Stomach (tissue), 4 donors: ENCODE measurements around the gene LYRM2.

Experiments
- CTCF ChIP-seq, 7 experiments: fragments of 450-650 bp in 4 of 7; fragments of 200-600 bp in 3 of 7; sonication (generic) in 3 of 7; IDR thresholded peaks; one replicate each; pipeline ENCODE4 v1.5.1; 2016 to 2019; ENCODE audit warnings: antibody characterized with exemption in 7 of 7, control low read depth in 2 of 7, mild to moderate bottlenecking in 1 of 7
- EP300 ChIP-seq: sonication (generic); formaldehyde crosslinking; IDR thresholded peaks from one replicate; pipeline ENCODE4 v1.6.1; 2017; ENCODE audit warnings: antibody characterized with exemption
- POLR2A ChIP-seq, 4 donors: fragments of 450-650 bp; IDR thresholded peaks; one replicate each; pipeline ENCODE4 v1.6.1; 2016; ENCODE audit warnings: antibody characterized with exemption in 4 of 4, control low read depth in 2 of 4, mild to moderate bottlenecking in 1 of 4, moderate library complexity in 1 of 4

- TF ChIP-seq CTCF (IDR thresholded peaks at IDR 0.05) = no peak
- no peak for TF ChIP-seq POLR2A (IDR thresholded peaks at IDR 0.05)
- TF ChIP-seq EP300 = no peak
Observed at GRCh38 chr6:89599727-89600126, 38.8 kb downstream of the LYRM2 start.
